ENCODE results near the gene SYTL3.

DNA sequence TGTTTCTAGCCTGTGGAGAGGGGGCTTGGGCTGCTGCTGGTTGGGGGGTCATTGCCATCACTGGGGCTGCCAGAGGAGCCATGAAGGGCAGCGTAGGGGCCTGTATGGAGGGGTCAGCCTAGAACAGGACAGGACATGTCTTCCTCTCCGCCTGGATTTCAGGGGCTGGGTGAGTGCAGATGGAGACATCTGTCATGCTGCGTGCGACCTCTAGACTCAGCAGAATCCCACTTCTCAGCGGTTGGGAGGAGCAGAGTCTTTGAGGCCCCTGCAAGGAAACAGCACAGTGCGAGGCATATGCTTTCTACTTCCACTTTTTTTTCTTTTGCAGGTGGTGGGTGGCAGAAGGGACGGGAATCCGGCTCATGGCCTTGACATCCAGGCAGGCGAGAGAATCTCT lies 101.4 kb downstream of the SYTL3 start:
- TF ChIP-seq, protein P1, sequence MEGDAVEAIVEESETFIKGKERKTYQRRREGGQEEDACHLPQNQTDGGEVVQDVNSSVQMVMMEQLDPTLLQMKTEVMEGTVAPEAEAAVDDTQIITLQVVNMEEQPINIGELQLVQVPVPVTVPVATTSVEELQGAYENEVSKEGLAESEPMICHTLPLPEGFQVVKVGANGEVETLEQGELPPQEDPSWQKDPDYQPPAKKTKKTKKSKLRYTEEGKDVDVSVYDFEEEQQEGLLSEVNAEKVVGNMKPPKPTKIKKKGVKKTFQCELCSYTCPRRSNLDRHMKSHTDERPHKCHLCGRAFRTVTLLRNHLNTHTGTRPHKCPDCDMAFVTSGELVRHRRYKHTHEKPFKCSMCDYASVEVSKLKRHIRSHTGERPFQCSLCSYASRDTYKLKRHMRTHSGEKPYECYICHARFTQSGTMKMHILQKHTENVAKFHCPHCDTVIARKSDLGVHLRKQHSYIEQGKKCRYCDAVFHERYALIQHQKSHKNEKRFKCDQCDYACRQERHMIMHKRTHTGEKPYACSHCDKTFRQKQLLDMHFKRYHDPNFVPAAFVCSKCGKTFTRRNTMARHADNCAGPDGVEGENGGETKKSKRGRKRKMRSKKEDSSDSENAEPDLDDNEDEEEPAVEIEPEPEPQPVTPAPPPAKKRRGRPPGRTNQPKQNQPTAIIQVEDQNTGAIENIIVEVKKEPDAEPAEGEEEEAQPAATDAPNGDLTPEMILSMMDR (IDR thresholded peaks at IDR 0.05 in 8 of 11, conservative IDR thresholded peaks at IDR 0.05 in 3 of 11), result no peak
- TF ChIP-seq POLR2A (IDR thresholded peaks at IDR 0.05) (no peak), POLR2AphosphoS5 (IDR thresholded peaks at IDR 0.05) (no peak)

Measured in spleen (tissue), 7 donors.